A673 (cell line): ENCODE results near the gene SMARCE1. TPM values are rescaled to one million over a fixed set of nuclear protein-coding genes. Genes with fewer than 3 reads are reported as not detected.

Source experiments
- BruUV-seq: library from RNA; stranded (reverse); fragments of 400-500 nt; replicated peaks from 2 replicates; lab custom pipeline; 2021; lab: Mats Ljungman, UMichigan
- CTCF ChIA-PET: fragments of 300-600 bp; sonication (Branson Sonifier 250); formaldehyde crosslinking; loops from one replicate; lab custom pipeline; 2022; ENCODE audit warnings: antibody characterized with exemption; lab: Charles Lee
- POLR2A ChIA-PET: fragments of 300-600 bp; sonication (Branson Sonifier 250); formaldehyde crosslinking; loops from one replicate; lab custom pipeline; 2022; ENCODE audit warnings: antibody characterized with exemption; ENCODE audit not compliant: low non-redundant PET; lab: Charles Lee
- DNase-seq: peaks from one replicate; pipeline ENCODE4 v3.0.0-alpha.2; 2015; ENCODE audit warnings: low spot score
- H3K27ac ChIP-seq: fragments of 200-600 bp; sonication (generic); 2 replicates; pipeline ENCODE4 v1.5.1; 2016; ENCODE audit warnings: mixed run types, low read depth, mild to moderate bottlenecking, mixed read lengths, antibody characterized with exemption, low read length; ENCODE audit not compliant: poor library complexity, severe bottlenecking
- H3K27me3 ChIP-seq: fragments of 200-600 bp; sonication (generic); replicated peaks from 2 replicates; pipeline ENCODE4 v1.6.1; 2017; ENCODE audit warnings: mixed run types, low read depth, mild to moderate bottlenecking, mixed read lengths, antibody characterized with exemption, low read length; ENCODE audit not compliant: insufficient read depth, poor library complexity
- H3K36me3 ChIP-seq: fragments of 200-600 bp; sonication (generic); 2 replicates; pipeline ENCODE4 v1.6.1; 2016; ENCODE audit warnings: mixed run types, mild to moderate bottlenecking, mixed read lengths, antibody characterized with exemption, low read length; ENCODE audit not compliant: insufficient read depth, poor library complexity, severe bottlenecking
- H3K4me1 ChIP-seq: fragments of 200-600 bp; sonication (generic); 2 replicates; pipeline ENCODE4 v1.6.1; 2017; ENCODE audit warnings: mixed run types, mild to moderate bottlenecking, mixed read lengths, antibody characterized with exemption, low read length; ENCODE audit not compliant: insufficient read depth, poor library complexity, severe bottlenecking
- H3K4me3 ChIP-seq: fragments of 200-600 bp; sonication (generic); 2 replicates; pipeline ENCODE4 v1.5.1; 2016; ENCODE audit warnings: low read depth, mixed run types, mild to moderate bottlenecking, mixed read lengths, low read length; ENCODE audit not compliant: poor library complexity, severe bottlenecking
- H3K9me3 ChIP-seq: fragments of 200-600 bp; sonication (generic); 2 replicates; pipeline ENCODE4 v1.6.1; 2016; ENCODE audit warnings: mixed run types, low read depth, mild to moderate bottlenecking, mixed read lengths, antibody characterized with exemption, low read length; ENCODE audit not compliant: poor library complexity, severe bottlenecking
- CTCF ChIP-seq: fragments of 300-800, 200-600 bp; sonication (generic); conservative IDR thresholded peaks from 2 replicates; pipeline ENCODE4 v1.5.1; 2017; ENCODE audit warnings: low read depth, mild to moderate bottlenecking, antibody characterized with exemption, low read length, moderate library complexity, mixed read lengths
- EZH2 ChIP-seq: fragments of 200-600 bp; sonication (generic); IDR thresholded peaks from 2 replicates; pipeline ENCODE4 v1.6.1; 2017; ENCODE audit warnings: borderline replicate concordance, low read depth, mild to moderate bottlenecking, mixed read lengths, antibody characterized with exemption, low read length; ENCODE audit not compliant: poor library complexity, severe bottlenecking
- intact Hi-C: fragments of 100-400 bp; cut with micrococcal nuclease; formaldehyde crosslinking; loops from one replicate; pipeline ENCODE4 v1.10.0; 2022; ENCODE audit not compliant: unreplicated experiment
- total RNA-seq: library from RNA; stranded (reverse); gene quantifications from 2 replicates; pipeline ENCODE4 v1.2.3, GENCODE V29; 2021

SMARCE1 gene
- total RNA-seq, 1 experiment from 2014 or later = 91.4 TPM

- Histone ChIP-seq H3K27ac (no peak overlapping the region), H3K4me1 (no peaks in the 10 kb centered on the region), H3K27me3 (no peaks in the 10 kb centered on the region), H3K9me3 (no peaks in the 10 kb centered on the region), H3K36me3 (peaks cover 81% of the 10 kb centered on the region), H3K4me3 (no peak overlapping the region)
- ChIA-PET CTCF (no interaction called here), POLR2A (no interaction called here)
- intact Hi-C loops = no loop called here
- no TSS peak for BruUV-seq
- no peak for DNase-seq
- TF ChIP-seq CTCF = no peak
- TF ChIP-seq EZH2 = no peak
These were observed 13.7 kb downstream of the SMARCE1 start for GRCh38 chr17:40633871-40634270.

GRCh38 chr17:40632216-40632615, 15.4 kb downstream of the SMARCE1 start:
- DNase-seq = no peak
- Histone ChIP-seq H3K27me3 (no peaks in the 10 kb centered on the region), H3K4me1 (no peaks in the 10 kb centered on the region), H3K27ac (no peak overlapping the region), H3K4me3 (no peak overlapping the region), H3K9me3 (no peaks in the 10 kb centered on the region), H3K36me3 (peaks cover 77% of the 10 kb centered on the region)
- ChIA-PET CTCF (no interaction called here), POLR2A (interaction anchor here (0.7 kb wide), 1 partner anchor 19 kb away, joined by 3 read pairs; no protein-coding TSS in a partner anchor)
- no peak for TF ChIP-seq CTCF
- TF ChIP-seq EZH2 = no peak
- no TSS peak for BruUV-seq
- intact Hi-C loops = no loop called here

- Histone ChIP-seq H3K36me3 (peaks cover 54% of the 10 kb centered on the region), H3K4me1 (no peaks in the 10 kb centered on the region), H3K27ac (no peak overlapping the region), H3K9me3 (no peaks in the 10 kb centered on the region), H3K4me3 (no peak overlapping the region), H3K27me3 (no peaks in the 10 kb centered on the region)
- DNase-seq = no peak
- intact Hi-C loops = no loop called here
- TF ChIP-seq CTCF (no peak), EZH2 (no peak)
- BruUV-seq = no TSS peak
- POLR2A ChIA-PET = interaction anchor here (0.5 kb wide), 1 partner anchor 1014 kb away, joined by 16 read pairs; no protein-coding TSS in a partner anchor
- CTCF ChIA-PET = no interaction called here
These were observed 17.8 kb downstream of the SMARCE1 start for GRCh38 chr17:40629842-40630241.
